GM23338 (cell line): ENCODE measurements around the gene C5AR1. TPM values are rescaled to one million over a fixed set of nuclear protein-coding genes. Genes with fewer than 3 reads are reported as not detected.

ENCODE experiments used
- ATAC-seq: fragments of 200-7000 bp; cut with Tn5 transposase; 3 replicates; pipeline ENCODE4 v1.9.1; 2020
- DNase-seq: peaks from one replicate; pipeline ENCODE4 v3.0.0-alpha.2; 2015; ENCODE audit warnings: low spot score
- H2AFZ ChIP-seq: fragments of 200-600 bp; sonication (generic); 2 replicates; pipeline ENCODE4 v1.8.0; 2016; ENCODE audit warnings: antibody characterized with exemption, mild to moderate bottlenecking, moderate library complexity
- H3F3A ChIP-seq: fragments of 200-600 bp; sonication (generic); replicated peaks from 2 replicates; pipeline ENCODE4 v1.8.0; 2017; ENCODE audit warnings: antibody characterized with exemption, mixed run types, low read depth
- H3K27ac ChIP-seq: fragments of 200-600 bp; sonication (generic); 2 replicates; pipeline ENCODE4 v1.6.1; 2016; ENCODE audit warnings: low read depth
- H3K27me3 ChIP-seq: fragments of 200-600 bp; sonication (generic); 2 replicates; pipeline ENCODE4 v1.8.0; 2016; ENCODE audit warnings: mild to moderate bottlenecking, mixed run types, moderate library complexity; ENCODE audit not compliant: insufficient read depth
- H3K36me3 ChIP-seq: fragments of 200-600 bp; sonication (generic); 2 replicates; pipeline ENCODE4 v1.8.0; 2016; ENCODE audit warnings: mild to moderate bottlenecking; ENCODE audit not compliant: insufficient read depth
- H3K4me1 ChIP-seq: fragments of 200-600 bp; sonication (generic); 2 replicates; pipeline ENCODE4 v1.8.0; 2016; ENCODE audit warnings: mild to moderate bottlenecking, moderate library complexity; ENCODE audit not compliant: insufficient read depth
- H3K4me2 ChIP-seq: fragments of 200-600 bp; sonication (generic); 2 replicates; pipeline ENCODE4 v1.7.1; 2017; ENCODE audit warnings: mixed run types
- H3K4me3 ChIP-seq: fragments of 200-600 bp; sonication (generic); 2 replicates; pipeline ENCODE4 v1.6.1; 2016; ENCODE audit warnings: mixed run types
- H3K79me2 ChIP-seq: fragments of 200-600 bp; sonication (generic); replicated peaks from 2 replicates; pipeline ENCODE4 v1.8.0; 2017; ENCODE audit warnings: mild to moderate bottlenecking; ENCODE audit not compliant: insufficient read depth
- H3K9me2 ChIP-seq: fragments of 200-600 bp; sonication (generic); 2 replicates; pipeline ENCODE4 v1.8.0; 2017; ENCODE audit not compliant: insufficient read depth
- H4K20me1 ChIP-seq: fragments of 200-600 bp; sonication (generic); replicated peaks from 2 replicates; pipeline ENCODE4 v1.8.0; 2017; ENCODE audit warnings: mild to moderate bottlenecking; ENCODE audit not compliant: insufficient read depth
- H3K27ac Mint-ChIP-seq: 2 replicates; pipeline ENCODE4 v1.8.0; 2020; ENCODE audit warnings: inconsistent platforms, mild to moderate bottlenecking, moderate library complexity, mixed read lengths
- H3K27me3 Mint-ChIP-seq: 3 replicates; pipeline ENCODE4 v1.8.0; 2022; ENCODE audit warnings: low read depth, mild to moderate bottlenecking, moderate library complexity, mixed read lengths, inconsistent platforms; ENCODE audit not compliant: insufficient read depth, poor library complexity
- H3K36me3 Mint-ChIP-seq: 3 replicates; pipeline ENCODE4 v1.8.0; 2021; ENCODE audit warnings: low read depth, mild to moderate bottlenecking, inconsistent platforms, moderate library complexity, mixed read lengths
- H3K4me1 Mint-ChIP-seq: 3 replicates; pipeline ENCODE4 v1.8.0; 2020; ENCODE audit warnings: mild to moderate bottlenecking, inconsistent platforms, mixed read lengths
- H3K4me3 Mint-ChIP-seq: 3 replicates; pipeline ENCODE4 v1.8.0; 2021; ENCODE audit warnings: moderate library complexity, mild to moderate bottlenecking, inconsistent platforms, mixed read lengths
- H3K9me3 Mint-ChIP-seq: 3 replicates; pipeline ENCODE4 v1.8.0; 2020; ENCODE audit warnings: moderate library complexity, mild to moderate bottlenecking, inconsistent platforms, mixed read lengths
- CTCF ChIP-seq, 2 experiments: fragments of 200-600 bp in 1 of 2; sonication (generic) in 1 of 2; conservative IDR thresholded peaks; 2 replicates each; pipeline versions ENCODE4 v1.5.1 to v1.6.1; 2016 to 2017; ENCODE audit warnings: antibody characterized with exemption in 2 of 2, low read depth in 2 of 2, mild to moderate bottlenecking in 2 of 2, moderate library complexity in 1 of 2
- ETS1 ChIP-seq: IDR thresholded peaks from 2 replicates; pipeline ENCODE4 v1.6.1; 2016; ENCODE audit warnings: antibody characterized with exemption
- EZH2 ChIP-seq: fragments of 200-600 bp; sonication (generic); IDR thresholded peaks from one replicate; pipeline ENCODE4 v1.8.0; 2017; ENCODE audit warnings: antibody characterized with exemption, mild to moderate bottlenecking, low read depth; ENCODE audit not compliant: unreplicated experiment
- EZH2phosphoT487 ChIP-seq: fragments of 200-600 bp; sonication (generic); IDR thresholded peaks from one replicate; pipeline ENCODE4 v1.8.1; 2018; ENCODE audit warnings: antibody characterized with exemption; ENCODE audit not compliant: unreplicated experiment
- JUNB ChIP-seq: IDR thresholded peaks from one replicate; pipeline ENCODE4 v1.6.1; 2016; ENCODE audit warnings: antibody characterized with exemption; ENCODE audit not compliant: unreplicated experiment
- NANOG ChIP-seq: IDR thresholded peaks from 2 replicates; pipeline ENCODE4 v1.6.1; 2016; ENCODE audit warnings: antibody characterized with exemption, borderline replicate concordance
- REST ChIP-seq: IDR thresholded peaks from one replicate; pipeline ENCODE4 v1.6.1; 2018; ENCODE audit warnings: antibody characterized with exemption; ENCODE audit not compliant: unreplicated experiment
- STAT1 ChIP-seq: IDR thresholded peaks from one replicate; pipeline ENCODE4 v1.6.1; 2016; ENCODE audit warnings: antibody characterized with exemption; ENCODE audit not compliant: unreplicated experiment
- ZNF114 ChIP-seq: fragments of 250-450 bp; sonication (Bioruptor Pico); IDR thresholded peaks from 2 replicates; pipeline ENCODE4 v1.5.0; 2020; ENCODE audit warnings: mild to moderate bottlenecking, moderate library complexity
- ZNF331 ChIP-seq: fragments of 250-450 bp; sonication (Bioruptor Pico); IDR thresholded peaks from 2 replicates; pipeline ENCODE4 v1.5.0; 2020; ENCODE audit warnings: low read depth, mild to moderate bottlenecking, moderate library complexity
- ZNF462 ChIP-seq: fragments of 250-450 bp; sonication (Bioruptor Pico); IDR thresholded peaks from 2 replicates; pipeline ENCODE4 v1.5.0; 2020; ENCODE audit warnings: mild to moderate bottlenecking, moderate library complexity
- polyA plus RNA-seq: library from polyadenylated mRNA; unstranded; fragments of >200 nt; fragmentation: Nextera tagmentation; extraction: Ambion mirVana; gene quantifications from 2 replicates; pipeline ENCODE4 v1.2.1, GENCODE V29; 2016
- total RNA-seq: library from RNA; depleted of rRNA; stranded (reverse); fragments of >200 nt; shearing (Covaris generic); gene quantifications from 2 replicates; pipeline ENCODE4 v1.2.3, GENCODE V29; 2014

C5AR1 gene
- total and polyA plus RNA-seq, 2 experiments from 2014 or later: 0.08 TPM; not detected in 1

- TF ChIP-seq ZNF462 (CRISPR knock-in tag): no peak
- TF ChIP-seq ZNF331 (CRISPR knock-in tag): no peak
- no peak for TF ChIP-seq STAT1
- TF ChIP-seq EZH2: no peak
- no peak for TF ChIP-seq JUNB
Measured at GRCh38 chr19:47315125-47315821, 5.6 kb downstream of the C5AR1 start (continued).

- Histone ChIP-seq H2AFZ (no peak overlapping the region), H3F3A (no peaks in the 10 kb centered on the region), H3K27me3 (no peaks in the 10 kb centered on the region), H4K20me1 (no peaks in the 10 kb centered on the region), H3K4me1 (no peaks in the 10 kb centered on the region), H3K4me2 (no peak overlapping the region), H3K79me2 (no peaks in the 10 kb centered on the region), H3K4me3 (no peak overlapping the region), H3K9me2 (no peaks in the 10 kb centered on the region), H3K27ac (no peak overlapping the region), H3K36me3 (no peaks in the 10 kb centered on the region)
- peaks cover 12% of the 10 kb centered on the region for H3K27me3 Mint-ChIP-seq
- no peak overlapping the region for H3K27ac Mint-ChIP-seq
- H3K4me3 Mint-ChIP-seq: no peak overlapping the region
- no peaks in the 10 kb centered on the region for H3K36me3 Mint-ChIP-seq
- no peaks in the 10 kb centered on the region for H3K4me1 Mint-ChIP-seq
- DNase-seq (no peak), ATAC-seq (no peak)
- H3K9me3 Mint-ChIP-seq: peaks cover 3% of the 10 kb centered on the region; the same call in 1 of the 3 replicates
- TF ChIP-seq EZH2phosphoT487: no peak
- TF ChIP-seq EZH2: no peak
- no peak for TF ChIP-seq ZNF114 (CRISPR knock-in tag)
- TF ChIP-seq ETS1: no peak
- TF ChIP-seq NANOG: no peak
- no peak for TF ChIP-seq STAT1
- no peak for TF ChIP-seq REST
- no peak for TF ChIP-seq ZNF331 (CRISPR knock-in tag)
- TF ChIP-seq CTCF (conservative IDR thresholded peaks at IDR 0.05; ENCODE audit: low read depth in 2 of 2): no peak
- no peak for TF ChIP-seq JUNB
Measured at GRCh38 chr19:47316513-47316912, 6.9 kb downstream of the C5AR1 start.
